Measurements from ENCODE around the gene CD151.

DNA sequence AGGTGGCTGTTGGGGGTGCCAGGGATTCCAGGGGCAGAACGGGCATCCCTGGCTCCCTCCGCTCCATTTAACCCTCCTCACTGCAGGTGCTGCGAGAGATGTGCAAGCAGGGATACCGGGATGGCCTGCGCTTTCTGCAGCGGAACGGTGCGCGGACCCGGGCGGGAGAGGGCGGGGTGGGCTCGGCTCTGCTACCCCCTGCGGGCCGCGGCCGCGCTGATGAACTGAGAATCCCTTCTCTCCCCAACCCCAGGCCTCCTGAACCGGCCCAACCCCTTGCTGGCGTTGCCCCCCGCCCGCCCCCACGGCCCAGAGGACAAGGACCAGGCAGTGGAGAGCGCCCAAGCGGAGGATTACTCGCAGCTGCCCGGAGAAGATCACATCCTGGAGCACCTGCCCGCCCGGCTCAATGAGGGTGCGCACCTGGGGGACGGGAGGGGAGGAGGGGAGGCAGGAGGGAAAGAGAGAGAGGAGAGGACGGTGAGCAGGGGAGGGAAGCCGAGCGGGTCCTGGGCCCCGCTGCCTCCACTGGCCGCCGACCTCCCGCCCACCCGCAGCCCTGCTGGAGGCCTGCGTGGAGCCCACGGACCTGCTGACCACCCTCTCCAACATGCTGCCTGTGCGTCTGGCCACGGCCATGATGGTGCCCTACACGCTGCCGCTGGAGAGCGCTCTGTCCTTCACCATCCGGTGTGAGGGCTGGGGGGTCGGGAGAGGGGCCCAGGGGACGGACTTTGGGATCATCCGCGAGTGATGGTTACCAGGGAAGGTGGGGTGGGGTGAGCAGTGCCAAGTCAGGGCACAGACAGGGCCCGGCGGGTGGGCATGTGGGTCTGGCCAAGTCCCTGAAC, 9.1 kb upstream of the CD151 start:
- TF ChIP-seq POLR2AphosphoS5 (IDR thresholded peaks at IDR 0.05; ENCODE audit: low read depth) (no peak), JUNB (IDR thresholded peaks at IDR 0.05; ENCODE audit: unreplicated experiment) (no peak), EZH2 (IDR thresholded peaks at IDR 0.05; ENCODE audit: low read depth, unreplicated experiment) (no peak), CTCF (conservative IDR thresholded peaks at IDR 0.05; ENCODE audit: low read depth in 2 of 2) (0 out of 4 replicates have a peak, but pooled peaks of 1 of the 2 experiments have one; percentile 9), REST (IDR thresholded peaks at IDR 0.05; ENCODE audit: unreplicated experiment) (no peak), STAT1 (IDR thresholded peaks at IDR 0.05; ENCODE audit: unreplicated experiment) (no peak), EZH2phosphoT487 (IDR thresholded peaks at IDR 0.05; ENCODE audit: unreplicated experiment) (no peak), ZNF331 (CRISPR knock-in tag; IDR thresholded peaks at IDR 0.05; ENCODE audit: low read depth) (no peak), ETS1 (IDR thresholded peaks at IDR 0.05) (no peak), CREB1 (CRISPR knock-in tag; IDR thresholded peaks at IDR 0.05; ENCODE audit: low read depth) (no peak), NANOG (IDR thresholded peaks at IDR 0.05; ENCODE audit: borderline replicate concordance) (no peak), ZNF114 (CRISPR knock-in tag; IDR thresholded peaks at IDR 0.05) (no peak), ZNF462 (CRISPR knock-in tag; IDR thresholded peaks at IDR 0.05) (no peak)
